ENCODE measurements around the gene TMEM208. TPM values are rescaled to one million over a fixed set of nuclear protein-coding genes. Genes with fewer than 3 reads are reported as not detected.
A peak's percentile ranks its signal among the peaks of the same experiment; 100 is the strongest.

The TMEM208 gene
- total RNA-seq, 1 experiment from 2014 or later = 54.8 TPM

- DNase-seq (ENCODE audit: low read depth) = peak; percentile 93
These were observed 34.8 kb upstream of the TMEM208 start, which contains the start of gene E2F4 for GRCh38 chr16:67191995-67192681. TSS of gene E2F4 (plus strand) at chr16:67192155. CDS start at chr16:67192228, 73 bp downstream.

GRCh38 chr16:67192781-67193361 lies 34.1 kb upstream of the TMEM208 start:
- no peak for DNase-seq (ENCODE audit: low read depth)

- no peak for DNase-seq (ENCODE audit: low read depth)
These were observed 33.4 kb upstream of the TMEM208 start for GRCh38 chr16:67193536-67193935.

GRCh38 chr16:67194260-67194659 lies 32.7 kb upstream of the TMEM208 start:
- DNase-seq (ENCODE audit: low read depth) = no peak

- no peak for DNase-seq (ENCODE audit: low read depth)
These were observed 31.3 kb upstream of the TMEM208 start for GRCh38 chr16:67195676-67196075.

- DNase-seq (ENCODE audit: low read depth) = no peak
These were observed 30.0 kb upstream of the TMEM208 start for GRCh38 chr16:67196881-67197280.

- no peak for DNase-seq (ENCODE audit: low read depth)
These were observed 29.2 kb upstream of the TMEM208 start for GRCh38 chr16:67197704-67198103.

- no peak for DNase-seq (ENCODE audit: low read depth)
These were observed 28.6 kb upstream of the TMEM208 start for GRCh38 chr16:67198238-67198734.

- no peak for DNase-seq (ENCODE audit: low read depth)
These were observed 27.7 kb upstream of the TMEM208 start, which contains the start of gene ELMO3 for GRCh38 chr16:67199011-67199807. TSS of gene ELMO3 (plus strand) at chr16:67199131. CDS start at chr16:67199327, 196 bp downstream.

- no peak for DNase-seq (ENCODE audit: low read depth)
These were observed 27.1 kb upstream of the TMEM208 start for GRCh38 chr16:67199808-67200198.

- no peak for DNase-seq (ENCODE audit: low read depth)
These were observed 26.4 kb upstream of the TMEM208 start for GRCh38 chr16:67200491-67200890.

GRCh38 chr16:67201411-67202345 lies 25.3 kb upstream of the TMEM208 start:
- DNase-seq (ENCODE audit: low read depth) = no peak

GRCh38 chr16:67202426-67202825 lies 24.5 kb upstream of the TMEM208 start:
- no peak for DNase-seq (ENCODE audit: low read depth)

- DNase-seq (ENCODE audit: low read depth) = no peak
These were observed 23.9 kb upstream of the TMEM208 start for GRCh38 chr16:67202956-67203493.

- DNase-seq (ENCODE audit: low read depth) = no peak
These were observed 22.9 kb upstream of the TMEM208 start for GRCh38 chr16:67204076-67204475.

GRCh38 chr16:67206129-67206837 lies 20.6 kb upstream of the TMEM208 start:
- no peak for DNase-seq (ENCODE audit: low read depth)

GRCh38 chr16:67206838-67207248 lies 20.1 kb upstream of the TMEM208 start:
- DNase-seq (ENCODE audit: low read depth) = no peak

- DNase-seq (ENCODE audit: low read depth) = peak; percentile 59
These were observed 19.5 kb upstream of the TMEM208 start for GRCh38 chr16:67207249-67208091.

- no peak for DNase-seq (ENCODE audit: low read depth)
These were observed 18.6 kb upstream of the TMEM208 start for GRCh38 chr16:67208154-67208896.
